Measurements from ENCODE around the gene TMEM86A.

Gene TMEM86A

GRCh38 chr11:18704698-18705097, 6.1 kb downstream of the TMEM86A start:
- TF ChIP-seq, protein P1, sequence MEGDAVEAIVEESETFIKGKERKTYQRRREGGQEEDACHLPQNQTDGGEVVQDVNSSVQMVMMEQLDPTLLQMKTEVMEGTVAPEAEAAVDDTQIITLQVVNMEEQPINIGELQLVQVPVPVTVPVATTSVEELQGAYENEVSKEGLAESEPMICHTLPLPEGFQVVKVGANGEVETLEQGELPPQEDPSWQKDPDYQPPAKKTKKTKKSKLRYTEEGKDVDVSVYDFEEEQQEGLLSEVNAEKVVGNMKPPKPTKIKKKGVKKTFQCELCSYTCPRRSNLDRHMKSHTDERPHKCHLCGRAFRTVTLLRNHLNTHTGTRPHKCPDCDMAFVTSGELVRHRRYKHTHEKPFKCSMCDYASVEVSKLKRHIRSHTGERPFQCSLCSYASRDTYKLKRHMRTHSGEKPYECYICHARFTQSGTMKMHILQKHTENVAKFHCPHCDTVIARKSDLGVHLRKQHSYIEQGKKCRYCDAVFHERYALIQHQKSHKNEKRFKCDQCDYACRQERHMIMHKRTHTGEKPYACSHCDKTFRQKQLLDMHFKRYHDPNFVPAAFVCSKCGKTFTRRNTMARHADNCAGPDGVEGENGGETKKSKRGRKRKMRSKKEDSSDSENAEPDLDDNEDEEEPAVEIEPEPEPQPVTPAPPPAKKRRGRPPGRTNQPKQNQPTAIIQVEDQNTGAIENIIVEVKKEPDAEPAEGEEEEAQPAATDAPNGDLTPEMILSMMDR (conservative IDR thresholded peaks at IDR 0.05; ENCODE audit: low read depth): no peak
- DNase-seq (ENCODE audit: low spot score): no peak
- ChIA-PET POLR2A (ENCODE audit: low non-redundant PET) (no interaction called here), CTCF (interaction anchor here (0.9 kb wide), 1 partner anchor 23 kb away, joined by 5 read pairs; no protein-coding TSS in a partner anchor)
- H3K27ac ChIP-seq: no peak overlapping the region

DNA sequence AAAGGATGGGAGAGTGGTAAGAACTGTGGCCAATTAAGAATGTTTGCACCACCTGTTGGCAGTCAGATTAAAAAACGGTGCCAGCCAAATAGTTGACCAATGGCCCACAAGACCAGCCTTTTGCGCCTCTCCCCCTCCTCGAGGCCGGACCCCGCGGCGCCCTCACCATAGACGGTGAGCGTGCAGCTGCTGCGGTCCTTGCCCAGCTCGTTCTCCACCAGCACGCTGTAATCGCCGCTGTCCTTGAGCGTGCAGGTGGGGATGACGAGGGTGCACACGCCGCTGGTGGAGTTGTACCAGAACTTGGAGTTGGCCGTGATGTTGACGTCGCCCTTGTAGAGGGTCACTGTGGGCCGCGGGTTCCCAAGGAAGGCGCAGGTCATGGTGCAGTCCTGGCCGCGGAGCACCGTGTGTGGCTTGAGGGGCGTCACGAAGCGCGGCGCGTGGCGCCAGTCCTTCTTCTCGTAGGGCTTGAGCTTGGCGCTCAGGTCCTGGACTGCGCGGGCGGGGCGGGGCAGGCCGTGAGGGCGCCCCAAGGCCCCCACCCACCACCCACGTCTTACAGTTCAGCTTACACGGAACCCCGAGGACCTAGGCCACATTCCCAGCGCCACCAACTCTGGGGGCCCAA, 7.2 kb downstream of the TMEM86A start:
- no peak overlapping the region for H3K27ac ChIP-seq
- ChIA-PET CTCF (no interaction called here), POLR2A (ENCODE audit: low non-redundant PET) (no interaction called here)
- TF ChIP-seq, protein P1 (conservative IDR thresholded peaks at IDR 0.05; ENCODE audit: low read depth): no peak
- no peak for DNase-seq (ENCODE audit: low spot score)

DNA sequence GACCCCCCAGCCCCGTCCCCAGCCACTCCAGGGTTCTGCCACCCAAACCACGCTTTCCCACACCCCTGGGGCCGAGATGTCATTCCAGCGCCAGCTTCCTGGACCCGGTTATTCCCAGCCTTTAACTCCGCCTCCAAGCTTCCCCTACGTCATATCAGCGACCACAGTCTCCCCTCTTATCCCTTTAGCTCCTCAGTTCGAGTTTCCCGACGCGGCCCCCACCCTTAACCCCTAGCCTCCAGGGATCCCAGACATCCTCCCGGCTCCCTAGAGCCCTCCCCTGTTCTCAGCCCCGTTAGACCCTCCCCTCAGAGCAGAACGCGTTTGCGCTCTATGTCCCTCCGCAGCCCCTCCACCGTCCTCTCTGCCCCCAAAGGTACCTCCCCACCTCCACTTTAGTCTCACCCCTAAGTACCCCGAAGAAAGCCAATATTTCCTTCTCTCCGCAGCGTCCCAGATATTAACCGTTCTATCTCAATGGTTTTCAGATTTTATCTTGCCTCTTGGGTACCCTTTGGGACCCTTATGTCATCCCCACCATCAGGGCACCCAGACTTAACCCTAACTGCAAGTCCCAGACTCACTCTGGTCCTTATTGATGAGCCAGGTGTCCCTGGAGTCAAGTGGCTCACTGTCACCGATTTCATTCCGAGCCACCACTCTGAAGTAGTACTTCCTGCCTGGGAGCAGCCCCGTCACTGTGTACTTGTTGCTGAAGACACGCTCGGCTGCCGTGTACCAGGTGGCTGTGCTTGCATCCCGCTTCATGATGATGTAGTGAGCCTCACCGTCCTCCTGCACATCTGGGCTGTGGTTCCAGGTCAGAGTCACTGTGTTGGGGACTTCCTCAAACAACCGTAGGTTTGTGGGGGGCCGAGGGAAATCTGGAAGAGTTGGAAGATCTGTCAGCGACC, 8.0 kb downstream of the TMEM86A start:
- no peak for DNase-seq (ENCODE audit: low spot score)
- H3K27ac ChIP-seq: no peak overlapping the region
- ChIA-PET POLR2A (ENCODE audit: low non-redundant PET) (no interaction called here), CTCF (no interaction called here)
- TF ChIP-seq, protein P1 (conservative IDR thresholded peaks at IDR 0.05; ENCODE audit: low read depth): no peak

- no peak for DNase-seq (ENCODE audit: low spot score)
- CTCF ChIA-PET: interaction anchor here (1.4 kb wide), 1 partner anchor 537 kb away, joined by 3 read pairs; no protein-coding TSS in a partner anchor
- POLR2A ChIA-PET (ENCODE audit: low non-redundant PET): no interaction called here
- TF ChIP-seq, protein P1 (conservative IDR thresholded peaks at IDR 0.05; ENCODE audit: low read depth): no peak
- no peak overlapping the region for H3K27ac ChIP-seq
Measured at GRCh38 chr11:18707811-18708340, 9.3 kb downstream of the TMEM86A start.

DNA sequence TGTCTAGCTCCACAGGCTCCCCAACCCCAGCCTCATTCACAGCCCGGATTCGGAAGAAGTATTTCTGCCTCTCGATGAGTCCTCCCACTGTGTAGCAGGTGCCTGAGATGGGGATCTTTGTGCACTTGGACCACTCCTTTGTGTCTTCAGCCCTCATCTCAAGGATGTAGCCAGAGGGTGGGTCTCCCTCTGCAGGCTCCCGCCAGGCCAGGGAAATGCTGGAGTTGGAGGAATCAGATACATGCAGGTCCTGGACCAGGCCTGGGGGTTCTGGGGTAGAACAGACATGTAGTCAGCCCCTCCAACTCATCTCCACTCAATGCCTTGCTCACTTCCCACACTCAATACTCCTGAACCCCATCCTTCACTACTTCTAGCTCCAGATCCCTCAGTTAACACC, 10.8 kb downstream of the TMEM86A start:
- CTCF ChIA-PET: no interaction called here
- POLR2A ChIA-PET (ENCODE audit: low non-redundant PET): no interaction called here
- H3K27ac ChIP-seq: no peak overlapping the region
- TF ChIP-seq, protein P1 (conservative IDR thresholded peaks at IDR 0.05; ENCODE audit: low read depth): no peak
- no peak for DNase-seq (ENCODE audit: low spot score)

GRCh38 chr11:18710545-18710944, 12.0 kb downstream of the TMEM86A start:
- TF ChIP-seq, protein P1 (conservative IDR thresholded peaks at IDR 0.05; ENCODE audit: low read depth): no peak
- DNase-seq (ENCODE audit: low spot score): no peak
- ChIA-PET CTCF (no interaction called here), POLR2A (ENCODE audit: low non-redundant PET) (no interaction called here)
- H3K27ac ChIP-seq: no peak overlapping the region

Measured in RWPE1 (cell line).